GM12878 (cell line): ENCODE measurements around the gene COL13A1. TPM values are rescaled to one million over a fixed set of nuclear protein-coding genes. Genes with fewer than 3 reads are reported as not detected.

Experiments
- ATAC-seq: fragments of 200-7000 bp; cut with Tn5 transposase; 3 replicates; pipeline ENCODE4 v1.9.1; 2020; ENCODE audit warnings: mild to moderate bottlenecking, moderate library complexity
- BruUV-seq: library from RNA; stranded (reverse); fragments of 400-500 nt; replicated peaks from 2 replicates; lab custom pipeline; 2021; lab: Mats Ljungman, UMichigan
- CTCF ChIA-PET: fragments of 300-600 bp; sonication (Branson Sonifier 250); formaldehyde crosslinking; extraction: SDS; loops from one replicate; lab custom pipeline; 2021; ENCODE audit warnings: inconsistent platforms; lab: Yijun Ruan, JAX
- POLR2A ChIA-PET: fragments of 350-600 bp; formaldehyde crosslinking; extraction: SDS; loops from one replicate; lab custom pipeline; 2021; ENCODE audit warnings: inconsistent platforms; lab: Charles Lee
- RAD21 ChIA-PET: fragments of 300-600 bp; sonication (Branson Sonifier 250); formaldehyde crosslinking; loops from one replicate; lab custom pipeline; 2023; ENCODE audit warnings: antibody characterized with exemption; ENCODE audit not compliant: unreplicated experiment; lab: Charles Lee
- SMC1A ChIA-PET: fragments of 300-600 bp; sonication (Branson Sonifier 250); formaldehyde crosslinking; loops from one replicate; lab custom pipeline; 2023; ENCODE audit not compliant: unreplicated experiment, uncharacterized antibody; lab: Charles Lee
- DNase-seq: peaks from one replicate; pipeline ENCODE4 v3.0.0-alpha.2; 2011; ENCODE audit warnings: low read depth, low spot score
- FAIRE-seq: peaks from 3 replicates; lab custom pipeline; 2011; peaks lifted over from hg19 to GRCh38; lab: Jason Lieb, UNC
- H2AFZ ChIP-seq: 2 replicates; pipeline ENCODE4 v1.6.0; 2011; ENCODE audit warnings: low read depth, low read length, control low read depth; ENCODE audit not compliant: control insufficient read depth
- H3K27ac ChIP-seq: 2 replicates; pipeline ENCODE4 v1.5.1; 2011; ENCODE audit warnings: control low read depth; ENCODE audit not compliant: control insufficient read depth, insufficient read depth
- H3K27me3 ChIP-seq, 2 experiments: replicated peaks in 1 of 2; 2 replicates each; pipeline versions ENCODE4 v1.6.0 to v1.6.1; 2011; ENCODE audit warnings: low read length in 1 of 2; ENCODE audit not compliant: control insufficient read depth in 2 of 2, insufficient read depth in 2 of 2
- H3K36me3 ChIP-seq, 2 experiments: 2 replicates each; pipeline ENCODE4 v1.5.1; 2011; ENCODE audit warnings: low read length in 1 of 2; ENCODE audit not compliant: control insufficient read depth in 2 of 2, insufficient read depth in 2 of 2
- H3K4me1 ChIP-seq: 2 replicates; pipeline ENCODE4 v1.6.1; 2011; ENCODE audit warnings: mild to moderate bottlenecking, low read length, moderate library complexity, mixed read lengths; ENCODE audit not compliant: control insufficient read depth, insufficient read depth
- H3K4me2 ChIP-seq: 2 replicates; pipeline ENCODE4 v1.6.0; 2011; ENCODE audit warnings: control low read depth; ENCODE audit not compliant: control insufficient read depth, insufficient read depth
- H3K4me3 ChIP-seq: fragments of 200-600 bp; sonication (generic); 2 replicates; pipeline ENCODE4 v1.5.1; 2016
- H3K79me2 ChIP-seq: 2 replicates; pipeline ENCODE4 v1.6.0; 2011; ENCODE audit warnings: low read length; ENCODE audit not compliant: control insufficient read depth, insufficient read depth
- H3K9ac ChIP-seq: 2 replicates; pipeline ENCODE4 v1.8.0; 2011; ENCODE audit warnings: low read length, control low read depth, mixed read lengths; ENCODE audit not compliant: control insufficient read depth, insufficient read depth
- H3K9me3 ChIP-seq: replicated peaks from 3 replicates; pipeline ENCODE4 v1.5.1; 2011; ENCODE audit warnings: mild to moderate bottlenecking, low read length; ENCODE audit not compliant: control insufficient read depth, insufficient read depth
- H4K20me1 ChIP-seq: 2 replicates; pipeline ENCODE4 v1.6.0; 2011; ENCODE audit not compliant: control insufficient read depth, insufficient read depth
- BHLHE40 ChIP-seq, 2 experiments: fragments of 450-650 bp in 1 of 2; IDR thresholded peaks; 2 replicates each; pipeline ENCODE4 v1.6.1; 2011 to 2017; ENCODE audit warnings: low read depth in 2 of 2, borderline replicate concordance in 1 of 2, improper control_type of control experiment in 1 of 2, low read length in 1 of 2, mild to moderate bottlenecking in 1 of 2
- CBX5 ChIP-seq: sonication (generic); IDR thresholded peaks from 2 replicates; pipeline ENCODE4 v1.6.1; 2016; ENCODE audit warnings: low read depth, moderate library complexity, mild to moderate bottlenecking, inconsistent platforms
- CREB1 ChIP-seq: IDR thresholded peaks from 2 replicates; pipeline ENCODE4 v1.6.1; 2012; ENCODE audit warnings: low read depth, mild to moderate bottlenecking, inconsistent platforms
- ESRRA ChIP-seq: IDR thresholded peaks from 2 replicates; pipeline ENCODE4 v1.6.1; 2012; ENCODE audit warnings: mild to moderate bottlenecking, low read length, improper control_type of control experiment
- HDAC2 ChIP-seq: fragments of 200-600 bp; sonication (generic); IDR thresholded peaks from 2 replicates; pipeline ENCODE4 v1.6.1; 2017
- MYC ChIP-seq: IDR thresholded peaks from 2 replicates; pipeline ENCODE4 v1.6.1; 2011; ENCODE audit warnings: mild to moderate bottlenecking, low read length, moderate library complexity, inconsistent platforms; ENCODE audit not compliant: insufficient read depth, insufficient replicate concordance, insufficient read length, severe bottlenecking
- NFYB ChIP-seq: IDR thresholded peaks from 2 replicates; pipeline ENCODE4 v1.6.1; 2011; ENCODE audit warnings: low read depth, mild to moderate bottlenecking, low read length, improper control_type of control experiment, moderate library complexity; ENCODE audit not compliant: insufficient read depth
- POLR2A ChIP-seq: IDR thresholded peaks from 2 replicates; pipeline ENCODE4 v1.6.1; 2011; ENCODE audit warnings: low read depth, mild to moderate bottlenecking, low read length
- SMC3 ChIP-seq: IDR thresholded peaks from 2 replicates; pipeline ENCODE4 v1.6.1; 2011; ENCODE audit warnings: low read length, improper control_type of control experiment, borderline replicate concordance
- ZNF622 ChIP-seq: fragments of 450-650 bp; IDR thresholded peaks from 2 replicates; pipeline ENCODE4 v1.6.1; 2017; ENCODE audit warnings: mild to moderate bottlenecking, inconsistent platforms
- WGBS: methylation state at CpG from one replicate; pipeline ENCODE4 v1.1.6; 2016; ENCODE audit warnings: low lambda C conversion rate; ENCODE audit not compliant: insufficient replicate concordance, insufficient coverage; ENCODE audit errors: missing lambda C conversion rate; 5-methylcytosine and 5-hydroxymethylcytosine counted together
- in situ Hi-C: fragments of 300-500 bp; cut with MboI; formaldehyde crosslinking; loops from 9 replicates; pipeline ENCODE4 v1.14.3; 2018; ENCODE audit warnings: mixed read lengths
- intact Hi-C: fragments of 100-400 bp; cut with micrococcal nuclease; formaldehyde crosslinking; loops from one replicate; pipeline ENCODE4 v1.14.2; 2022; ENCODE audit not compliant: unreplicated experiment
- polyA plus RNA-seq, 11 experiments: library from polyadenylated mRNA; depleted of rRNA in 4 of 11; unstranded in 6 of 11; stranded (reverse) in 5 of 11; fragments of >200 nt; fragmentation: Nextera tagmentation in 4 of 11; fragmentation: Illumina TruSeq in 1 of 11; extraction: Ambion mirVana in 4 of 11; extraction: Trizol in 1 of 11; gene quantifications; 1 replicate in 1 of 11; 2 replicates in 10 of 11; pipeline versions ENCODE4 v1.2.1 to v1.2.3, GENCODE V29; 2011 to 2016; ENCODE audit warnings: inconsistent platforms in 2 of 11, missing spikeins in 2 of 11, low read depth in 1 of 11
- total RNA-seq, 4 experiments: library from RNA; depleted of rRNA in 3 of 4; stranded (reverse); fragments of >200 nt in 3 of 4; fragmentation: Illumina TruSeq in 1 of 4; extraction: Trizol in 1 of 4; gene quantifications; 2 replicates each; pipeline versions ENCODE4 v1.2.1 to v1.2.3, GENCODE V29; 2013 to 2021
- TF ChIP-seq, protein P1 (sequence below): fragments of 450-650 bp; IDR thresholded peaks from 2 replicates; pipeline ENCODE4 v1.6.1; 2017; ENCODE audit warnings: mild to moderate bottlenecking
- TF ChIP-seq, protein P2 (sequence below): fragments of 450-650 bp; IDR thresholded peaks from 2 replicates; pipeline ENCODE4 v1.6.1; 2017; ENCODE audit warnings: mild to moderate bottlenecking, moderate library complexity
- TF ChIP-seq, protein P3 (sequence below): IDR thresholded peaks from 2 replicates; pipeline ENCODE4 v1.6.1; 2012; ENCODE audit warnings: mild to moderate bottlenecking, low read depth, low read length

Gene COL13A1
- total and polyA plus RNA-seq, 10 of the 15 experiments (the other 5 are each of a cell fraction or from before 2014, with no cell fraction given), result 0.03 to 0.15 (median 0.05) TPM; not detected in 7

DNA sequence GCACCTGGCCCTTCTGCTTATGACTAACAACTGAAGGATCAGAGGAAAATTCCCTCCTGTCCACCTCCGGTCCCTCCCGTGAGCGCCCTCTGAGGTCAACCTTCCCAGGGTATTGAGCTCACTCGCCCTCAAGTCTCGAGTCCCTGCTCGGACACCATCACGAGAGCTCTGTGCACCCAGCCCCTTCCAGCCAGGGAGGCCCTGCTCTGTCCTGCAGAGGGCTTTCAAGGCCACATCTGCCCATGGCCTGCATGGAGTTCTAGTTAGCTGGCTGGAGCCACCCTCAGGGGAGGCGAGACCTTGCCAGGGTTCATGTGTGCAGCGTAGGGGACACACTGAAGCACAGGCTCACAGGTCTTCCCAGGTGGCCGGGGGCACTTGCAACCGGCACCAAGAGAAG is 140.0 kb downstream of the COL13A1 start:
- no TSS peak for BruUV-seq
- no peaks in the 10 kb centered on the region for H3K36me3 ChIP-seq
- TF ChIP-seq, protein P1, sequence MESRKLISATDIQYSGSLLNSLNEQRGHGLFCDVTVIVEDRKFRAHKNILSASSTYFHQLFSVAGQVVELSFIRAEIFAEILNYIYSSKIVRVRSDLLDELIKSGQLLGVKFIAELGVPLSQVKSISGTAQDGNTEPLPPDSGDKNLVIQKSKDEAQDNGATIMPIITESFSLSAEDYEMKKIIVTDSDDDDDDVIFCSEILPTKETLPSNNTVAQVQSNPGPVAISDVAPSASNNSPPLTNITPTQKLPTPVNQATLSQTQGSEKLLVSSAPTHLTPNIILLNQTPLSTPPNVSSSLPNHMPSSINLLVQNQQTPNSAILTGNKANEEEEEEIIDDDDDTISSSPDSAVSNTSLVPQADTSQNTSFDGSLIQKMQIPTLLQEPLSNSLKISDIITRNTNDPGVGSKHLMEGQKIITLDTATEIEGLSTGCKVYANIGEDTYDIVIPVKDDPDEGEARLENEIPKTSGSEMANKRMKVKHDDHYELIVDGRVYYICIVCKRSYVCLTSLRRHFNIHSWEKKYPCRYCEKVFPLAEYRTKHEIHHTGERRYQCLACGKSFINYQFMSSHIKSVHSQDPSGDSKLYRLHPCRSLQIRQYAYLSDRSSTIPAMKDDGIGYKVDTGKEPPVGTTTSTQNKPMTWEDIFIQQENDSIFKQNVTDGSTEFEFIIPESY, result no peak
- TF ChIP-seq MYC (no peak), POLR2A (no peak), NFYB (no peak), ESRRA (no peak), ZNF622 (no peak), CBX5 (no peak), HDAC2 (no peak), SMC3 (no peak), CREB1 (no peak), BHLHE40 (IDR thresholded peaks at IDR 0.05; ENCODE audit: borderline replicate concordance in 1 of 2, low read depth in 2 of 2, low read length in 1 of 2) (no peak)
- TF ChIP-seq, protein P2, sequence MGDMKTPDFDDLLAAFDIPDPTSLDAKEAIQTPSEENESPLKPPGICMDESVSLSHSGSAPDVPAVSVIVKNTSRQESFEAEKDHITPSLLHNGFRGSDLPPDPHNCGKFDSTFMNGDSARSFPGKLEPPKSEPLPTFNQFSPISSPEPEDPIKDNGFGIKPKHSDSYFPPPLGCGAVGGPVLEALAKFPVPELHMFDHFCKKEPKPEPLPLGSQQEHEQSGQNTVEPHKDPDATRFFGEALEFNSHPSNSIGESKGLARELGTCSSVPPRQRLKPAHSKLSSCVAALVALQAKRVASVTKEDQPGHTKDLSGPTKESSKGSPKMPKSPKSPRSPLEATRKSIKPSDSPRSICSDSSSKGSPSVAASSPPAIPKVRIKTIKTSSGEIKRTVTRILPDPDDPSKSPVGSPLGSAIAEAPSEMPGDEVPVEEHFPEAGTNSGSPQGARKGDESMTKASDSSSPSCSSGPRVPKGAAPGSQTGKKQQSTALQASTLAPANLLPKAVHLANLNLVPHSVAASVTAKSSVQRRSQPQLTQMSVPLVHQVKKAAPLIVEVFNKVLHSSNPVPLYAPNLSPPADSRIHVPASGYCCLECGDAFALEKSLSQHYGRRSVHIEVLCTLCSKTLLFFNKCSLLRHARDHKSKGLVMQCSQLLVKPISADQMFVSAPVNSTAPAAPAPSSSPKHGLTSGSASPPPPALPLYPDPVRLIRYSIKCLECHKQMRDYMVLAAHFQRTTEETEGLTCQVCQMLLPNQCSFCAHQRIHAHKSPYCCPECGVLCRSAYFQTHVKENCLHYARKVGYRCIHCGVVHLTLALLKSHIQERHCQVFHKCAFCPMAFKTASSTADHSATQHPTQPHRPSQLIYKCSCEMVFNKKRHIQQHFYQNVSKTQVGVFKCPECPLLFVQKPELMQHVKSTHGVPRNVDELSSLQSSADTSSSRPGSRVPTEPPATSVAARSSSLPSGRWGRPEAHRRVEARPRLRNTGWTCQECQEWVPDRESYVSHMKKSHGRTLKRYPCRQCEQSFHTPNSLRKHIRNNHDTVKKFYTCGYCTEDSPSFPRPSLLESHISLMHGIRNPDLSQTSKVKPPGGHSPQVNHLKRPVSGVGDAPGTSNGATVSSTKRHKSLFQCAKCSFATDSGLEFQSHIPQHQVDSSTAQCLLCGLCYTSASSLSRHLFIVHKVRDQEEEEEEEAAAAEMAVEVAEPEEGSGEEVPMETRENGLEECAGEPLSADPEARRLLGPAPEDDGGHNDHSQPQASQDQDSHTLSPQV, result no peak
- TF ChIP-seq, protein P3, sequence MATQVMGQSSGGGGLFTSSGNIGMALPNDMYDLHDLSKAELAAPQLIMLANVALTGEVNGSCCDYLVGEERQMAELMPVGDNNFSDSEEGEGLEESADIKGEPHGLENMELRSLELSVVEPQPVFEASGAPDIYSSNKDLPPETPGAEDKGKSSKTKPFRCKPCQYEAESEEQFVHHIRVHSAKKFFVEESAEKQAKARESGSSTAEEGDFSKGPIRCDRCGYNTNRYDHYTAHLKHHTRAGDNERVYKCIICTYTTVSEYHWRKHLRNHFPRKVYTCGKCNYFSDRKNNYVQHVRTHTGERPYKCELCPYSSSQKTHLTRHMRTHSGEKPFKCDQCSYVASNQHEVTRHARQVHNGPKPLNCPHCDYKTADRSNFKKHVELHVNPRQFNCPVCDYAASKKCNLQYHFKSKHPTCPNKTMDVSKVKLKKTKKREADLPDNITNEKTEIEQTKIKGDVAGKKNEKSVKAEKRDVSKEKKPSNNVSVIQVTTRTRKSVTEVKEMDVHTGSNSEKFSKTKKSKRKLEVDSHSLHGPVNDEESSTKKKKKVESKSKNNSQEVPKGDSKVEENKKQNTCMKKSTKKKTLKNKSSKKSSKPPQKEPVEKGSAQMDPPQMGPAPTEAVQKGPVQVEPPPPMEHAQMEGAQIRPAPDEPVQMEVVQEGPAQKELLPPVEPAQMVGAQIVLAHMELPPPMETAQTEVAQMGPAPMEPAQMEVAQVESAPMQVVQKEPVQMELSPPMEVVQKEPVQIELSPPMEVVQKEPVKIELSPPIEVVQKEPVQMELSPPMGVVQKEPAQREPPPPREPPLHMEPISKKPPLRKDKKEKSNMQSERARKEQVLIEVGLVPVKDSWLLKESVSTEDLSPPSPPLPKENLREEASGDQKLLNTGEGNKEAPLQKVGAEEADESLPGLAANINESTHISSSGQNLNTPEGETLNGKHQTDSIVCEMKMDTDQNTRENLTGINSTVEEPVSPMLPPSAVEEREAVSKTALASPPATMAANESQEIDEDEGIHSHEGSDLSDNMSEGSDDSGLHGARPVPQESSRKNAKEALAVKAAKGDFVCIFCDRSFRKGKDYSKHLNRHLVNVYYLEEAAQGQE, result no peak
- TF ChIP-seq, all 136 proteins: peak for 0
- Histone ChIP-seq H3K4me3 (no peak overlapping the region), H3K9ac (no peak overlapping the region), H3K4me2 (no peak overlapping the region), H3K4me1 (no peaks in the 10 kb centered on the region), H3K27me3 (peaks cover 0 to 2% of the 10 kb centered on the region in 2 experiments; a peak in 2 of 4 replicates), H3K9me3 (no peaks in the 10 kb centered on the region; the same call in 2 of the 3 replicates), H3K79me2 (no peaks in the 10 kb centered on the region), H2AFZ (no peak overlapping the region), H3K27ac (no peak overlapping the region), H4K20me1 (no peaks in the 10 kb centered on the region)
- ATAC-seq (no peak), FAIRE-seq (no peak), DNase-seq (no peak)
- ChIA-PET CTCF (interaction anchor here (9.2 kb wide), 1 partner anchor 18 kb away, joined by 100 read pairs; no protein-coding TSS in a partner anchor), SMC1A (no interaction called here), RAD21 (no interaction called here), POLR2A (interaction anchor here (0.6 kb wide), 1 partner anchor 284 kb away, joined by 3 read pairs; no protein-coding TSS in a partner anchor)
- intact Hi-C loops (no loop called here), in situ Hi-C loops (no loop called here)
- 21% methylated on average over 11 of the region's 11 CpGs for WGBS
